ENCODE results near the gene G3BP1.
"Not testable (repeated sequence)": the region's sequence is repeated elsewhere in the genome, so short reads cannot be mapped to it uniquely, and the experiment has no call there.

The G3BP1 gene

DNA sequence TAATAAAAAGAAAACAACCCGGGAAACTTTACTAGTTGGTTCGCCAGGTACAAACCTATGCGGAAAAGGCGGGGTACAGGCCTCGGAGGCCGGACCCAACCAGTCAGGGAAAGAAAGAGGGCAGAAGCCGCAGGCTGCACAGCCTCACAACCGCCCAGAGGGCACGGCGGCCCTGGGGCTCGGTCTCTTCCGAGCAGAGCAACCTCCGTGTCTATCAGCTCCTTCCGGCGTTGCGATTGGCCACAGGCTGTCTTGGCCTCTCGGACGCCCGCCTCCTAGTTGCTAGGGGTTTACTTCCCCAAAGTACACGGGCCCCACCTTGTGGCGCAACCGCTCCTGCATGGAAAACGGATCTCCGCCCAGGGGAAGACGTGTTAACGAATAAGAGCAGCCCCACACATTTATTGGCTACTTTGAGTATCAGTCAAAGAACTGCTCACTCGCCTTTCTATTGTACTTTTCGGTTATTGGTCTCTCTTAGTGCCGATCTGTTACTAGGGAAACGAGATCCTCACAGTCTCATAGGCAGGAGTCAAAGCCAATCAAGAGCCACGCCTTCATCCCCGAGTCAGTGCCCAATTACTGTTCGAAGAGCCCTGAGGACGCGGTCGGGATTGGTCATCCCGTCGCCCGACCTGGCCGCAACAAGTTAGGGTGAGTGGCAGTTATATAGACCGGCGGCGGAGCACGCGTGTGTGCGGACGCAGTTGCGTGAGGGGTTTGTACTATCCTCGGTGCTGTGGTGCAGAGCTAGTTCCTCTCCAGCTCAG is at the start of gene G3BP1:
TSS of gene G3BP1 (plus strand) at position 696 of the 770 bp plus-strand sequence. CDS start 14,667 bp downstream, outside the sequence.
- peak; percentile 96 for DNase-seq

- no peak for DNase-seq
Observed at GRCh38 chr5:151722546-151722945, 49.2 kb upstream of the G3BP1 start.

DNA sequence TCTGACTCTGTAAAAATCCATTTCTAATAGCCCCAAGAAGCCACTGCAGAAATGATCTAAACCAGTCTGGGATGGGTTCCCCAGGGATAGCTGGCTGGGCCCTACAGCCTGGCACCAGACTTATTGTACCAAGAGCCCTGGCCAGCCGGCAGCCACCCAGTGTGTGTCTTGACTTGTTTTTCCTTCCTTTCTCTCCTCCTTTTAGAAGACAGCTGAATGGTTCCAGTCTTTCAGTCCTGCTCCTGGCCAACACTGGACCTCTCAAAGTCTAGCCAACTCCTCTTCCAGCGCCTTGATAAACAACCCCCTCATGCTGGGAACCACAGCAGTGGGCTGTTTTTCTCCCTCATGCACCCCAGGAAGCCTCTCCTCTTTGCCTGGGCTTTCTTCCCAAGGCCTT is 47.4 kb upstream of the G3BP1 start:
- no peak for DNase-seq

- not testable (repeated sequence) for DNase-seq
Observed at GRCh38 chr5:151729597-151729996, 42.2 kb upstream of the G3BP1 start.

GRCh38 chr5:151730381-151730780 is 41.4 kb upstream of the G3BP1 start:
- DNase-seq, result no peak

GRCh38 chr5:151733358-151734063 is 38.2 kb upstream of the G3BP1 start:
- DNase-seq, result no peak

DNA sequence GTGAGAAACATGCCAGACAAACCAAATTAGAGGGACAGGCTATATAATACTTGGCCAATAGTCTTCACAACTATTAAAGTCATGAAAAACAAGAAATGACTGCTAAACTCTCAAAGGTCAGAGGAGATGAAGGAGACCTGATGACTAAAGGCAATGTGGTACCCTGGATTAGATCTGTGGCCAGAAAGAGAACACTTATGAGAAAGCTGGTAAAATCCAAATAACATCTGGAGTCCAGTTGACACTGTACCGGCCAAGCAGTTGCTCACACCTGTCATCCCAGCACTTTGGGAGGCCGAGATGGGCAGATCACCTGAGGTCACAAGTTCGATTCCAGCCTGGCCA is 37.7 kb upstream of the G3BP1 start:
- no peak for DNase-seq

DNA sequence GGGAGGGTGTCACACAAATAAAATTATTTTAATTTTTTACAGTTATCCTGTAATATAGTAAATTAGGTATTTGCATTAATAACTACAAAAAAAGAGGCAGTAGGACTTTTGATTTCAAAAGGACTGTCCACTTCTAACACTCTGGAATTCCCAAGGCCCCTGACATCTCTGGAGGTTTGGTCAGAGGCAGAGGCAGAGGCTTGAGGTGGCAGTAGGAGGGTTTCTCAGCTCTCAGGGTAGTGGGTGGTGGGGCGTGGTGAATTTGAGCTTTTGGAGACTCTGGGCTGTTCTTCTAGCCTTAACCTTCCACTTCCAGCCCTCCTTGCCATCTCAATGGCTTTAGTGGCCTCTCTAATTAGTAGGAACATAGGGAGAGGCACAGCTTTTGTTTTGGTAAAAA is 36.1 kb upstream of the G3BP1 start:
- DNase-seq, result no peak

DNA sequence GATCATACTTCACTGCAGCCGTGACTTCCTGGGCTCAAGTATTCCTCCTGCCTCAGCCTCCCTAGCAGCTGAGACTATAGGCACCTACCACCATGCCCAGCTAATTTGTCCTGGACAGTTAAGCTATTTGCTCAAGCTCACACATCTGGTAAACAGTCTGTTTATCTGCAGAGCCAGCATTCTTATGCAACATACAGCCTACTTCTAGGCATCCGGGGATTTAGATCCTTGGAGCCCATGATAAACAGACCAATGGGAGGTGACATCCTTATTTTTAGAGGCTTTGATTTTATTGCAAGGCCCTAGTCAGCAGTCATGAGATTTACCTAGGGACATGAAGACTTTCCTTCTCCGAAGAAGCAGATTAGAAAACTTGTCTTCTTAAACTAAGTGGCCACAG is 34.3 kb upstream of the G3BP1 start:
- no peak for DNase-seq

DNA sequence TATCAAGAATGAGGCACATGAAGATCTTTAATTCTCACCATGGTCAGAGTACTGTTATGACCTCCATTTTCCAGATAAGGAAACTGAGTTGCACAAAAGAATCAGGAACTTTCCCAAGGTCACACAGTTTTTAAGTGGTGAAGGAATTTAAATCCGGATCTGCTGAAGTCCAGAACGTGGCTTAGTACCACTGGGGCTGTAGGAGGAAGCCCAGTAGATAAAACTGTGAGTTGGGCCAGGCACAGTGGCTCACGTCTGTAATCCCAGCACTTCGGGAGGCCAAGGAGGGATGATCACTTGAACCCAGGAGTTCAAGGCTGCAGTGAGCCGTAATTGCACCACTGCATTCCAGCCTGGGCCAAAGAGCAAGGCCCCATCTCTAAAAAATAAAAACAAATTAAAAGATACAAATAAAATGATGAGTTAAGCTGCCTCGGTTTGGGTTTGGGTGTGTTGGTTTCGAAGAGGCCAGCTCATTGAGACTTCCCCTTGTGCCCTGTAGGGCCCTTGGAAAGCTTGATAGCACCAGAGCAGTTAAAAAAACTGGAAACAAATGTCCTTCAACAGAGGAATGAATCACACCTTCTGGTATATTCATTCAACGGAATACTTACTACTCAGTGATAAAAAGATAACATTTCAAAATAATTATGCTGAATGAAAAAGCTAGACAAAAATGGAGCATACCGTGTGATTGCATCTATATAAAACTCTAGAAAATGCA is 33.5 kb upstream of the G3BP1 start:
- DNase-seq, result no peak

GRCh38 chr5:151739395-151739794 is 32.4 kb upstream of the G3BP1 start:
- no peak for DNase-seq

GRCh38 chr5:151739939-151740335 is 31.8 kb upstream of the G3BP1 start:
- DNase-seq, result no peak

GRCh38 chr5:151740336-151740942 is 31.3 kb upstream of the G3BP1 start:
- DNase-seq, result peak; percentile 66

DNA sequence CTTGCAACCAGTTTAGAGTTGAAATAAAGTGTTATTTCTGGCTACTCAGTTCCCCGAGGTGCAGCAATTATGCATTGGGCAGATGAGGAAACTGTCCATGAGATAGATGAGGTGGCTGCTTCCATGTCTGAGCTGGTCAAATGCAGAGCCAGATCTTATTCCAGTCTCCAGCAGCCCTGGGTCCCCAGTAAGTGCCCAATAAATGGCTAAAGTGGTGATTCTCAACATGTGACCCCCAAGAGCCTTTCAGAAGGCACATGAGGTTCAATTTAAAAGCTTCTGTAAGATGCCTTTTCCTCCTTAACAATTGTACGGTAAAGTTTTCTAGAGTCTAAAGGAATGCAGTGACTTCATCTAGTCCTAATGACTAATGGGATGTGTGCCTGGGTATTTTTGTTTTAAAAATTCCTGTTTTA is 30.8 kb upstream of the G3BP1 start:
- DNase-seq, result no peak

- no peak for DNase-seq
Observed at GRCh38 chr5:151741678-151742423, 29.9 kb upstream of the G3BP1 start.

DNA sequence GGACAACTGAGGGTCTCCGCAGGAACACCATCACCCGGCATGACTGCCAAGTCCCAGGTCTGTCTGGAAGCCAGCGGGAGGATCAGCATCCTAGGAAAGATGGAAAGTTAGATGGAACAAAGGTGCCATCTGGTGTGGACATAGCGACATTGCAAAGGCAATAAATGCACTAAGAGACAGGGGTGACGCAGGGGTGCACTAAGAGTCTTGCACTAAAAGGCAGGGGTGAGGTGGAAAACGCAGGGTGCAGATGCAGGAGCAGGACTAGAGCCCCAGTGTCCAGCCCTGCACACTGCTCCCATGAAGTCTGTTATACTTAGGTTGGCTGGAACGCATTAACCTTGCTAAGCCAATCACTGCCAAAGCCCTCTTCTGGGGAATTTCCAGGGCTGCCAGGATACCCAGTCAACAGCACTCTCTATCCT is 28.9 kb upstream of the G3BP1 start:
- peak; percentile 24 for DNase-seq

DNA sequence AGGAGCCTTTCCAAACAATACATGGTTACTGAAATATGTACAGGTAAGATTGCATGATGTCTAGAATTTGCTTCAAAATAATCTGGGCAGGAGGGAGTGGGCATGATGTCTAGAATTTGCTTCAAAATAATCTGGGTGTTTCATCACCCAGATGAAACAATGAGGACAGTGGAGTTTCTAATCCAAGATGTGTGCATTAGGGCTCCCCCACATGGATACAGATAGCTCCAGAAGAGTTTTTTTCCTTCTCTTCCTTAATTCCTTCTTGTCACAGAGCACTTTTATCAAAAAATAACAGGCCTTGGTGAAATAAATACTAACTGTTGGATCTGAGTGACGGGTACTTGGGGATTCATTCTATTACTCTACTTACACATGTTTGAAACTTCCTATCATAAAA is 28.2 kb upstream of the G3BP1 start:
- no peak for DNase-seq

DNA sequence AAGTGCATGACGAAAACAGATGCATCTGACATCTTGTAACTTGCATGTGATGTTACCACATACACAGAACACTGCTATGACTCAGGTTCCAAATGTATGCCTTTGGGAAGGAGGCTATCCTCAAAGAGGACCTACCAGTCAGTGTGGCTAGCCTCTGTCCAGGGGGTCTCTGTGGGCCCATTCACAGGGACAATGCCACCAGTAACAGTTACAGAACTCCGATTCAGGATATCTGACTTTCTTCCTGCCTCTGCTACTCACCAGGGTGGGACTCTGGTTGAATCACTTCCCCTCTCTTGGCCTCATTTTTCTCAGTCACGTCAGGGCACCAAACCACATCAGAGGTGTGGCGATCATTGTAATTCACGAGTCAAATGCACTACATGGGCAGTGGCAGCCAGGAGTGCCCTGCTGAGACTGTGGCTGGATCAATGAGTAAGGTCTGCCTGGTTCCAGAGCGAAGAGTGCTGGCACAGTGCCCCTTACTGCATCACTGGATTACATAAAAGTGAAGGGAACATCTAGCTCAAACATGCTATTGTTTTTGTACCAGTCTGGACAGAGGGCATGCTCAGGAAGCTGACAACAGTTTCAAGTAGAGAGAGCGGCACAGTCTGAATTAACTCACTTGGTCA is 26.6 kb upstream of the G3BP1 start:
- peak; percentile 61 for DNase-seq

GRCh38 chr5:151750121-151750520 is 21.6 kb upstream of the G3BP1 start:
- DNase-seq, result no peak

GRCh38 chr5:151751091-151751490 is 20.7 kb upstream of the G3BP1 start:
- DNase-seq, result no peak

DNA sequence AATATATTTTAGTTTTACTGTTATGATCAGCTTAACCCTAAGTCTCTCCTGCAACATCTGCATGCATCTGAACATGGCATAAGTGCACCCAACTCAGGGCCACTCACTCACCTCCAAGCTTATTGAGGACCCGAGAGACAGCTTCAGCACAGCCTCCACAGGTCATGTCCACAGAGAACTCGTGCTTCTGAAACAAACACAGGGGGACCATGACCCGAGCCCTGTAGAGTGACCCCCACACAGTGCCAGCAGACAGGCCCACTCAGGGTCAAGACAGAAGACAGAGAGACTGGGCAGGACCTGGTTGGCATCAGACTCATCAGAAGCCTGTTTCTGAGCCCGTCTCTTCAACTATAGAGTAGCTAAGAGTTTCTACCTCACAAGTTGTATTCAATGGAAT is 20.2 kb upstream of the G3BP1 start:
- DNase-seq, result no peak

DNA sequence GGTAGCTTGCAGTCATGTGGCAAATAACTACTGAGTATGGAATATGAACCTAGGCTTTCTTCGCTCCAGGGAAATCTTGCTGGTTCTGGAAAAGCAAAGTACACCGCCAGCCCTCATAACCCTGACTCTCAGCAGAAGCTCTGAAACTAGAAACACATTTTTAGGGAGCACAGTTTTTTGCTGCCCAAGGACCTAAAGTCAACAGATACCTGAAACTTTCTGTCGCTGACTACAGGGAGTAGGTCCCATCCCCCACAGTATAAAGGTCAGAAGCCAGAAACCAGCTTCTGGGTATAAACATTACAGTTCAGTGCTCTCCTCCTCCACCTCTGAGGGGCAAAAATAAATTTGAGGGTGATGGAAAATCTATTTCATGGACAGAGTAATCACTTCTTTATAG is 16.4 kb upstream of the G3BP1 start:
- no peak for DNase-seq

All from activated CD8-positive, alpha-beta memory T cell treated with anti-CD3 and anti-CD28 coated beads for 24 hours (primary cell).